Aorta (tissue), 5 donors: ENCODE data around the gene ARHGAP12. TPM values are rescaled to one million over a fixed set of nuclear protein-coding genes. Genes with fewer than 3 reads are reported as not detected.

Experiments
- ATAC-seq: fragments of 200-7000 bp; cut with Tn5 transposase; one replicate; pipeline ENCODE4 v1.9.1; 2022; ENCODE audit warnings: moderate library complexity; ENCODE audit not compliant: low FRiP score
- DNase-seq, 2 donors: peaks; one replicate each; pipeline ENCODE4 v3.0.0-alpha.2; 2020
- H3K27ac ChIP-seq, 2 donors: one replicate each; pipeline ENCODE4 v1.5.1; 2013; ENCODE audit warnings: low read length in 2 of 2, mild to moderate bottlenecking in 2 of 2, moderate library complexity in 2 of 2, control low read depth in 1 of 2, inconsistent platforms in 1 of 2, low read depth in 1 of 2
- H3K27me3 ChIP-seq, 2 donors: one replicate each; pipeline ENCODE4 v1.6.1; 2013; ENCODE audit warnings: control low read depth in 1 of 2, low read length in 1 of 2, mild to moderate bottlenecking in 1 of 2, moderate library complexity in 1 of 2; ENCODE audit not compliant: insufficient read depth in 2 of 2, control insufficient read depth in 1 of 2
- H3K36me3 ChIP-seq, 2 donors: one replicate each; pipeline ENCODE4 v1.6.1; 2013; ENCODE audit warnings: control low read depth in 1 of 2, low read length in 1 of 2, mild to moderate bottlenecking in 1 of 2; ENCODE audit not compliant: insufficient read depth in 2 of 2, control insufficient read depth in 1 of 2
- H3K4me1 ChIP-seq, 2 donors: one replicate each; pipeline ENCODE4 v1.6.1; 2013; ENCODE audit warnings: low read length in 2 of 2, control low read depth in 1 of 2, mild to moderate bottlenecking in 1 of 2, moderate library complexity in 1 of 2; ENCODE audit not compliant: insufficient read depth in 2 of 2, control insufficient read depth in 1 of 2
- H3K4me3 ChIP-seq, 2 donors: one replicate each; pipeline ENCODE4 v1.5.1; 2013; ENCODE audit warnings: low read length in 2 of 2, control low read depth in 1 of 2, mild to moderate bottlenecking in 1 of 2
- H3K9me3 ChIP-seq: one replicate; pipeline ENCODE4 v1.6.1; 2013; ENCODE audit warnings: mild to moderate bottlenecking, low read length; ENCODE audit not compliant: control insufficient read depth
- WGBS, 2 donors: extraction: QIAGEN DNeasy Blood & Tissue Kit; methylation state at CpG; one replicate each; pipeline ENCODE4 v1.1.7; 2013; 5-methylcytosine and 5-hydroxymethylcytosine counted together
- intact Hi-C, 2 donors: fragments of 100-400 bp; cut with DNase I; formaldehyde crosslinking; loops; one replicate each; pipeline versions ENCODE4 v1.14.2 to v1.15.0; 2022
- polyA plus RNA-seq, 2 donors: library from polyadenylated mRNA; stranded (reverse); fragments of 200-250 nt; gene quantifications; one replicate each; pipeline ENCODE4 v1.2.3, GENCODE V29; 2013
- total RNA-seq, 2 donors: library from RNA; stranded (reverse); fragmentation: NEBNext Ultra II Directional; extraction: Animal tissue kit (Norgen Biotek cat#: 25700); gene quantifications; one replicate each; pipeline ENCODE4 v1.2.1, GENCODE V29; 2021
- donor health status: healthy with polysubstance abuse.
- donor health status: Bipolar disorder and iron deficiency.
- donor health status: DM: no; HTN: no; CAD: no.
- donor health status: DM: no; HTN: no; CAD: no.
- donor health status: DM: yes; HTN: yes; CAD: no.

Gene ARHGAP12
- total and polyA plus RNA-seq, 4 donors, result 17.0 to 34.6 (median 20.5) TPM

DNA sequence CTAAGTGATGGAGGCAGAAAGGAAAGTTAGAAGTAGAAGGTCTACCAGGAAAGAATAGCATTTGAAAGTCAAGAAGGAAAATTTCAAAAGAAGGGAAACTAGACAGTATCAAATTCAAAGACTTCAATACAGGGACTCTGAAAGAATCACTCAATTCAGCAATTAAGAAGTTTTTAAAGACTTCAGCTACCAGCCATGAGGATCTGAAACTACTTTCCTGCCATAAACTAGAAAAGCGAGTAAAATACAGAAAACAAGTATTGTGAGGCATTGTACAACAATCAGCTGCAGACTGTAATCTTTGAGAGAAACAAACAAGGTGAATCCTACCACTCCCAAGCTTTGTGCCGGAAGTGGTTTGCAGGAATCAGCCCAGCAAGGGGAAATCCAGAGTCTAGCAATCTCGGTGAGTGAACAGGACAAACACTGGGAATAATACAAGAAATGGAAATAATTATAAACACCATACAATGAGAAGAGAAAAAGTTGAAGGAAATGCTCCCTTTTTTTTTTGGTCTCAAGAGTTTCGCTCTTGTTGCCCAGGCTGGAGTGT is 62.4 kb downstream of the ARHGAP12 start:
- DNase-seq (no peak), ATAC-seq (no peak)
- Histone ChIP-seq H3K4me3 (no peak overlapping the region), H3K9me3 (no peaks in the 10 kb centered on the region), H3K4me1 (peaks cover 0 to 2% of the 10 kb centered on the region in 2 donors), H3K36me3 (no peaks in the 10 kb centered on the region), H3K27ac (no peak overlapping the region), H3K27me3 (no peaks in the 10 kb centered on the region)
- WGBS, 2 donors, result 92 to 93% methylated on average over 4 of the region's 4 CpGs
- intact Hi-C loops, result loop anchor here in 1 of 2 donors (10.0 kb wide), 1 partner anchor 139 kb away; no protein-coding TSS in a partner anchor

DNA sequence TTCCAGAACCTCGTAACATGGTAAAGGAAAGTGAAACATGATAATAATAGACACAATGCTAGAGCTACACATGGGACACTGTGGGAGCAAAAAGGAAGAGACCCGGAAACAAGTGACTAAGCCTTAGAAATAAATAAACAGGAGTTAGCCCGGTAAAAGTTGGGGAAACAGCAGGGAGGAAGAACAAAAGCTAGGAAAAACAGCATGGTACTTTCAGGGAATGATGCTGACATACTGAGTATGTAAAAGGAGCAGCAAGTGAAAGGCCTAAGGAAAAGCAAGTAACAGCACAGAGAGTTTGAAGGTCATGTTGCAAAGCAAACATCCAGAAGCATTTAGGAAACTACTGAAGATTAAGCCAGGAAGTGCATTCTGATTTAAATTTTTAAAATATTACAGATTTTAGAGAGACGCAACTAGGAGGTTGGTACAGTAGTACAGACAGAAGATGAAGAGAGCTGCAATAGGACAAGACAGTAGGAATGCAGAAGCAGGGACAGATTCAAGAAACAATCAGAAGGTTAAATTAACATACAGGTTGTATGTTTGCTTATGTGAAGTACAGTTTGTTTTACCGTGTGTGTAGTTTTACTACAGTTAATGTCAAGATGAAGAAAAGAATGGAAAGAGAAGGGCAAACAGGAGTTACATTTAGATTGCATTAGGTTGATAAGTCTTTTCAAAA is 63.7 kb downstream of the ARHGAP12 start:
- Histone ChIP-seq H3K36me3 (no peaks in the 10 kb centered on the region), H3K27me3 (no peaks in the 10 kb centered on the region), H3K4me1 (peaks cover 0 to 2% of the 10 kb centered on the region in 2 donors), H3K9me3 (no peaks in the 10 kb centered on the region), H3K27ac (no peak overlapping the region), H3K4me3 (no peak overlapping the region)
- intact Hi-C loops, result loop anchor here (5.0 to 10.0 kb wide), 4 partner anchors 62 to 140 kb away; partner anchors contain the start of gene ARHGAP12 (in 1 of the 2)
- ATAC-seq (no peak), DNase-seq (no peak)
- WGBS, 2 donors, result 51 to 57% methylated on average over 5 of the region's 5 CpGs

DNA sequence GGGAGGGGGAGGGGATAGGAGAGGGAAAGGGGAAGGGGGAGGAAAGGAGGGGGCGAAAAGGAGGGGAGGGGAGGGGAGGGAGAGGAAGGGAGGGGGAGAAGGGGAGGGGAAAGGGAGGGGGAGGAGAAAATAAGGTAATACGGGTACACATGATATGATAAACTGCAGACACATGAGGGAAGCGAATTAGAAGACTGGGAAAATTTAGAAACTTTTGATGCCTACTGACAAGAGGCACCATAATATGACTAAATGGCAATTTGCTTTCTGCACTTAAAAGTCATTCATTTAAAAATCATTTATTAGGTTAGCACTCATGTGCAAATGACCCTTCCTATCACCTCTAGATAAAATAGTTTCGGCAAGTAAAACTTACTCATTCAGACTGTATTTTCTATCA is 73.6 kb downstream of the ARHGAP12 start:
- intact Hi-C loops, result no loop called here
- H3K9me3 ChIP-seq, result no peaks in the 10 kb centered on the region
- H3K4me3 ChIP-seq, result no peak overlapping the region
- 87 to 94% methylated on average over 4 of the region's 4 CpGs for WGBS, 2 donors
- H3K36me3 ChIP-seq, result no peaks in the 10 kb centered on the region
- no peak for ATAC-seq
- H3K4me1 ChIP-seq, result no peaks in the 10 kb centered on the region
- DNase-seq, result no peak
- no peak overlapping the region for H3K27ac ChIP-seq
- H3K27me3 ChIP-seq, result no peaks in the 10 kb centered on the region

DNA sequence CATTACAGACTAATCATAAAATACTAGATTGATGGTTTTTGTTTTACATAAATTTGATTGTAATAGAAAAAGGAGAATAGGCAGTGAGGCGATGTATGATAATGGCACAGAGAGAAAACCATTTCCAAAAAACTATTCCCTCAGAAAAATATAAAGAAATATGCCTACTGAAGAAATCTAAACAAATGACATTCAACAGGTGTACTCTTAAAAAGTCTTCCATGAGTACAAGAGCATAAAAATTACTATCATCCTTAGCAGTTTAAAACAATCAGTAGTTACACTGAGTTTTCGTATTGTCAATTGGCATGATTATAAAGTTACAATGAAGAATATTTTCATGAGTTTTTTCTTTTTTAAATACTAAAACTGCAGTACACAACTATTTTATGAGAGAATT is 75.0 kb downstream of the ARHGAP12 start:
- Histone ChIP-seq H3K9me3 (no peaks in the 10 kb centered on the region), H3K4me1 (no peaks in the 10 kb centered on the region), H3K27me3 (no peaks in the 10 kb centered on the region), H3K36me3 (no peaks in the 10 kb centered on the region), H3K4me3 (no peak overlapping the region), H3K27ac (no peak overlapping the region)
- DNase-seq (no peak), ATAC-seq (no peak)
- intact Hi-C loops, result no loop called here
- 73 to 75% methylated on average over 2 of the region's 2 CpGs for WGBS, 2 donors

DNA sequence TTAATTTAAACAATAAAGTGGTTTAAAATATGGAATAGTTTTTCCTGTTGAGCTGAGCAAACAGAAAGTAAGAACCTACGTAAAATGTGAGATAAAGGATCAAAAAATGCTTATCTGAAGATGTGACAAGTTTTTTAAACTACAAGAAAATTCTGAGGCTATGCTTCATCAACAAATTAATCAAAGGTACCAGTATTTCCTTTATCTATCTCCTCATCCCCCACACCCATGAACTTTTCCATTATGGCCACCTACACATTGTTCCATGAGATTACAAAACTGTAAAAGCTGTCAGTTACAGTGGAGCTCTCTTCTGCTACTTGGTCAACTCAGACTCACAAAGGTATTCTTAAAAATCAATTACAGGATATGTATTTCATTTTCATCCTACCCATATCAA is 77.4 kb downstream of the ARHGAP12 start:
- Histone ChIP-seq H3K4me1 (no peaks in the 10 kb centered on the region), H3K4me3 (no peak overlapping the region), H3K27ac (no peak overlapping the region), H3K27me3 (no peaks in the 10 kb centered on the region), H3K36me3 (no peaks in the 10 kb centered on the region), H3K9me3 (no peaks in the 10 kb centered on the region)
- no peak for ATAC-seq
- no peak for DNase-seq
- intact Hi-C loops, result no loop called here
- 97 to 98% methylated on average over 1 of the region's 1 CpG for WGBS, 2 donors

DNA sequence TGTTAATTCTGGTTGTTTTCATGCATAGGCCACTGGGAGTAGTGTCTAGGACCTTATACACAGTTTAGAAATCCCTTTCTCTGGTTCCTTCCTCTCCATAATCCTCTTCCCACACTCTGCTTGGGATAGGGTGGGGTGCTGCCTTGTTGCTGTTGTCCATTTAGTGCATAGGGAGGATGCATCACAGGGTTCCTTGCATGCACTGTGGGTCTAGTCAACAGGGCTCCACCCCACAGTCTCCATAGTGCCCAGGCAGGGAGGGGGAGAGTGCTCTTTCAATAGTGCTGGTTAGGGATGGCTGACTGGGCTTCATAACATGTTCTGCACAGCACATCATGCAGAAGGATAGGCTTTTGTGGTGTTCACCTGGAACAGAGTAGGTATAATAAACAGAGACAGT is 81.1 kb downstream of the ARHGAP12 start:
- no peaks in the 10 kb centered on the region for H3K36me3 ChIP-seq
- intact Hi-C loops, result no loop called here
- no peak for DNase-seq
- ATAC-seq, result no peak
- no peak overlapping the region for H3K27ac ChIP-seq
- H3K9me3 ChIP-seq, result no peaks in the 10 kb centered on the region
- H3K4me3 ChIP-seq, result no peak overlapping the region
- no peaks in the 10 kb centered on the region for H3K27me3 ChIP-seq
- no peaks in the 10 kb centered on the region for H3K4me1 ChIP-seq

DNA sequence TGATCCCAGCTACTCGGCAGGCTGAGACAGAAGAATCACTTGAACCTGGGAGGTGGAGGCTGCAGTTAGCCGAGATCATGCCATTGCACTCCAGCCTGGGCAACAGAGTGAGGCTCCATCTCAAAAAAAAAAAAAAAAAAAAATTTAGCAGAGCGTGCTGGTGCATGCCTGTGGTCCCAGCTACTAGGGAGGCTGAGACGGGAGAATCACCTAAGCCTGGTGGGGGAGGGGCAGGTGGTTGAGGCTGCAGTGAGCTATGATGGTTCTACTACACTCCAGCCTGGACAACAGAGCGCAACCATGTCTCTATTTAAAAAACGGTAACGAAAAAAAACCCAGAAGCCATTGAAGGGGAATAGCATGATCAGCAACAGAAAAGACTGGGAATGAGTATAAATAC is 89.9 kb downstream of the ARHGAP12 start:
- Histone ChIP-seq H3K4me3 (no peak overlapping the region), H3K4me1 (peaks cover 0 to under 1% of the 10 kb centered on the region in 2 donors), H3K27ac (no peak overlapping the region), H3K9me3 (no peaks in the 10 kb centered on the region), H3K27me3 (no peaks in the 10 kb centered on the region), H3K36me3 (no peaks in the 10 kb centered on the region)
- DNase-seq, result no peak
- no peak for ATAC-seq
- WGBS, 2 donors, result 93 to 94% methylated on average over 7 of the region's 7 CpGs
- intact Hi-C loops, result loop anchor here in 1 of 2 donors (10.0 kb wide), 1 partner anchor 356 kb away; no protein-coding TSS in a partner anchor

DNA sequence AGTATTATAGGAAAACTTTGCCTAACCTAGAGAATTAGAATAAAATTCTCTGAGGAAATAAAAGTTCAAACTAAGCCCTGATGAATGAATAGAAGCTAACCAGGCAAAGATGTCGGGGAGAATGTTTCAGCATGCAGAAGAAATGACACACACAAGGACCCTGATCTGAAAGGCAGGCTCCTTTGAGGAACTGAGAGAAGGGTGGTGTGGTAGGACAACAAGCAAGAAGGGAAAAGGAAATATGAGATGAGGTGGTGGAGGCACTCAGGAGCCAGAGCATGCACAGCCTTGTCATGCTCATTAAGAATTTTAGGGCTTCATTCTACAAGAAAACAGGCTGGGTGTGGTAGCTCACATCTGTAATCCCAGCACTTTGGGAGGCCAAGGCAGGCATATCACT is 90.6 kb downstream of the ARHGAP12 start:
- intact Hi-C loops, result loop anchor here in 1 of 2 donors (10.0 kb wide), 1 partner anchor 357 kb away; no protein-coding TSS in a partner anchor
- Histone ChIP-seq H3K36me3 (no peaks in the 10 kb centered on the region), H3K27ac (no peak overlapping the region), H3K4me3 (no peak overlapping the region), H3K9me3 (no peaks in the 10 kb centered on the region), H3K27me3 (no peaks in the 10 kb centered on the region), H3K4me1 (peaks cover 0 to 3% of the 10 kb centered on the region in 2 donors)
- ATAC-seq (no peak), DNase-seq (no peak)
- 94 to 100% methylated on average over 1 of the region's 1 CpG for WGBS, 2 donors
